HG02588 (cell line): Measurements from ENCODE around the gene BRD1.
"Not testable (repeated sequence)": the region's sequence is repeated elsewhere in the genome, so short reads cannot be mapped to it uniquely, and the experiment has no call there.

ENCODE experiments used
- ATAC-seq: cut with Tn5 transposase; IDR thresholded peaks from one replicate; pipeline ENCODE4 v1.9.1; 2021; ENCODE audit warnings: mild to moderate bottlenecking, moderate library complexity; ENCODE audit not compliant: unreplicated experiment

Gene BRD1

DNA sequence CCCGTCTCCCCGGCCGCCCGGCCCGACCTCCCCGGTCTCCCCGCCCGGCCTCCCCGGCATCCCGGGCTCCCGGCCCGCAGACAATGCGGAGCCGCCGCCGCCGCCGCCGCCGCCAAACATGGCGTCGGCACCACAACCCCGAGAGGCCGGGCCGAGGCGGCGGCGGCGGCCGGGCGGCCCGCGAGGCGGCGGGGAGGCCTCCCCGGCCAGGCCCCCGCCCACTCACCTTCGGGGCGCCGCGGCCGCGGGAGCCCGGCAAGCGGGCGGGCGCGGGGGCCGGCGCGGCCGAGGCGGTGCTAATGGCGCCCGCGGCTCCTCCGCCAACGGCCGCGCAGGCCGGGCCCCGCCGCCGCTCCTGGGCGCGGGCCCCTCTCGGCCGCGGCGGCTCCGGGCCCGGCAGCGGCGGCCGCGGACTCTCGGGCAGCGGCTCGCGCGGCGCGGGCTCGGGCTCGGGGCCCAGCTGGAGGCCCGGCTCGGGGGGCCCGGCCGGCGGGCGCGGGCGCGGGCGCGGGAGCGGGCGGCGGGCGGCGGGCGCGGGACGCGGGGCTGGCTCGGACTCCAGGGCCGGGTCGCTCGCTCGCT, 311 bp downstream of the BRD1 start:
- ATAC-seq, result peak; percentile 14

DNA sequence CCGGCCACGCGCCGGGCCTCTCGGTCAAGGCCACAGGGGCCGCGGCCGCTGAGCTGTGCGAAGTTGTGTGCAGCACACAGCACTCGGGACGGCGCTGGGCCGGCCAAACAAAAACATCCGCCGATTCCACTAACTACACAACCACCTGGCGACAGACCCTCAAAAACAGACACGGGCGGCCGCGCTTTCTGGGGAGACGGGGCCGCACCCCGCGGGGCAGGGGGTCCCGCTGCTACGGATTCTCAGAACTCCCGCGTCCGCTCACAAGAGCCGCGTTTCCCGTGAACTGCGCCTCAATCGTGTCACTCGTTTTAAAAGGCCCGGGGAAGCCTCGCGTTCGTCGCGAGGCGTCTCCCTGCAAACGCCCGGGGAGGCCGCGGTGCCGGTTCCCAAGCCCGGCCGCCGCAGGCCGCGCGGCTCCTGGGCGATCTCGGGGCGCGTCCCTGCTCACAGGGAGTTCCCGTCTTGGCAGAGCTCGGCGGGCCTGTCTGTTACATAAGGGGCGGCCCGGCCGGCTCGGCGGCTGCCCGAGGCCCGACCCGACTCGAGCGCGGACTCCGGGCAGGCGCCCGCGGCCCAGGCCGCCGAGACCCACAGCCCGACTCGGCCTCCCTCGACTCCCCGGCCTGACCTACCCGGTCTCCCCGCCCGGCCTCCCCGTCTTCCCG, 936 bp downstream of the BRD1 start:
- ATAC-seq, result peak; percentile 29

DNA sequence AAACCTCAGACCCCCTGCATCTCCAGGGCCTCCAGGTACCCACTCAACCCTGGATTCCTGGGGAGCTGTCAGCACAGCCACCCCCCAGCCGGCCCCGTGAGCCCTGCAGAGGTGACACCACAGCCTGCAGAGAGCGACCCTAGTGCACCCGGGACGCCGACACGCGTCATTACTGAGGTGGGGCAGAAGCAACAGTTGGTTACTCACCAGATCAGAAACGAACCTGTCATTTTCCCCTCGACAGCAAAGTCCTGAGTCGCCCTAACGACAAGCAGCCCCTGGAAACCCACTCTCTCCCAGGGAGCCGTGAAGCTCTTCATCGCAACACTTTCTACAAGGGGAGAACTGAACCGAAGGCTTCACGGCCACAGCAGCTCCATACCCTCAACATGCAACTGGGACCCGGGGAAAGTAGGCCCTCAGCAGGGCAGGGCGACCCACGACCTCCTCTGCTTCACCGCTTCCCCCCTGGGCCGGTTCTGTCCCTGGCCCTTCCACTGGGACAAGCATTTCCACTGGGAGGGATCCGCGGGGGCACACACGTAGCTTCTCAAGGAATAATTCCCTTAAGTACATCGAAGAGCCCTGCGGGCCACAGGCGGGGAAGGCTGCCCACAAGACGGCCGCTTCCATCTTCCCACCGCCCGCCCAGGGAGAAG, 1.6 kb downstream of the BRD1 start:
- no peak for ATAC-seq

- ATAC-seq, result no peak
These were observed 2.2 kb downstream of the BRD1 start for GRCh38 chr22:49825436-49825835.

GRCh38 chr22:49824936-49825335, 2.7 kb downstream of the BRD1 start:
- no peak for ATAC-seq

DNA sequence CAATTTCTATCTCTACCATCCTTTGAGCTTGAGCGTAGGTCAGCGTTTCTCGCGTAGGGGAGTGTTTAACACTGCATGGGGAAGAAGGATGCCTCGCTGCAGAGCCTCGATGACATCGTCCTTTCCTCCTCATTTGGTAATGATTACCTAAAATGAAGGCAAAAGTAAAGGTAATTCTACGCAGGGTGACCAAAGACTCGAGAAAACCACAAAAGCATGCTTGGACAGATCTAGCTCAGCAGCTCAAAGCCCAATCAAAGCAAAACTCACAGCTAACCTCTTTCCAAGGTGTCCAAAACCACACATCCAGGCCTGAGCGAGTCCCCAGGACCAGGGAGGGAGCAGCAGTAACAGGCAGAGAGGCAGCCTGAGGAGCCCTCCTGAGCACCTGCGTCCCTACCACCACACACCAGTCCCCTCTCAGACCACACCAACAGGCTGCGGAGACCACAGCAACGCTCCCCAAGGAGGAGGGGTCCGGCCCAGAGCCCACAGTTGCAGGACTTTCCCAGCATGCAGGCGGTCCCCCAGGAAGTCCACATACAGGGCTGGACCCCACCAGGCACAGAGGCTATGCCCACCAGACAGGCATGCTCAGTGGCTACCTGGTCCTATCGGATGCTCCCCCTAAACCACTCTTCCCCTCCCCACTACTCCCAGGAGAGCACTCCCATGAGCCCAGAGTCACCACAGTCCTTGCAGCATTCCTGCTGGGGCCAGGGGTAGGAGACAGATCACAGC, 3.3 kb downstream of the BRD1 start:
- ATAC-seq, result no peak

- no peak for ATAC-seq
These were observed 4.2 kb downstream of the BRD1 start for GRCh38 chr22:49823289-49824045.

- not testable (repeated sequence) for ATAC-seq
These were observed 5.9 kb downstream of the BRD1 start for GRCh38 chr22:49821741-49822140.

DNA sequence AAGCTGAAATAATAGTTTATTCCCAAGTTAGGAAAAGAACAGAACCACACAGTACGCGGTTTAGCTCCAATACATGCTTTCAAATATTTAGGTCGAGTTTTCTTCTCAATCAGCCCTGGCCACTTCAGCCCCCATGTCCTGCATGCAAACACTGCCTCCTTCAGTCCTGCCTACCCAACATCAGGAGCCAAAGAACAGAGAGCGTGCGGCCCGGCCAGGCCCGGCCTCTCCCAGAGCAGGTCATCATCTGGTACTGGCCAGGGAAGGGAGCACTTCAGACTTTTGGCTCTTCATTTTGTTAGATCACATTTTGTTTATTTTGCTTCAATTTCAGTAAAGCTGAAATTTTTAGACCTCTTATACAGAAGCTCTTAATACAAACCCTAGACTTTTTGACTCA, 6.7 kb downstream of the BRD1 start:
- no peak for ATAC-seq

DNA sequence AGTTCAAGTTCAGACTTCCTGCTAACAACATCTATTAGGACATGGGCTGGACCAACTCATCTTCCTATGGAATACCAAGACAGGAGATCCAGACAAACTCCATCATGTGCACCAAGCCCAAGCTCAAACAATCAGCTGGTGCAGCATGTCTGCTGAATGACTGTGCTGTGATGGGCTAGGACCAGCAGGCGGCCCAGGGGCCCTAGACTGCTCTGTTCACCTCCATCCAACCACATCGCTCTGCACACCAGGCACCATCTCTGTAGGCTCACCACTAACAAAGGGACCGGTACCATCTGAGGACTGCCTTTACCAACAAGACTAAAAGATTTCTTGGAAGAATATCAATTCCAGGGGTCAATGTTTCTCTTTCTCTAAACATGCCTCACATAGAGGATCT, 10.3 kb downstream of the BRD1 start:
- no peak for ATAC-seq

GRCh38 chr22:49815641-49816091, 12.0 kb downstream of the BRD1 start:
- ATAC-seq, result no peak

DNA sequence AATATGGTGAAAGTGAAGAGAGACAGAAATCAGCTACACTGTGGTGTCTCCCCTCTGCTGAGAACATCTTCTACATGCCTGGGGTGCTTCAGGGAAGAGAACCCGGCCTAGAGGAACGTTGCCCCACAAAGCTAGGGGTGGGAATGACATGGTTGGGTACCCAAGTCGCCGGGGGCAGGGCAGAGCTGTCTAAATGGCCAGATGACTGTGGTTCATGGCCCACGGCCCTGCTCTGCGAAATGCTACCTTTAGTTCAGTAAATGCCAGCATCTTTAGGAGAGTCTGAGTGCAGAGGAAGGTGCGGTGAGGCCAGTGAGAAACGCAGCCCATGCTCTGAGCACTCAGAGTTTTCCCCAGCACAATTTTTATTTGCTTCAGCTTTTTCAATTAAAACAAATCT, 12.8 kb downstream of the BRD1 start:
- no peak for ATAC-seq

DNA sequence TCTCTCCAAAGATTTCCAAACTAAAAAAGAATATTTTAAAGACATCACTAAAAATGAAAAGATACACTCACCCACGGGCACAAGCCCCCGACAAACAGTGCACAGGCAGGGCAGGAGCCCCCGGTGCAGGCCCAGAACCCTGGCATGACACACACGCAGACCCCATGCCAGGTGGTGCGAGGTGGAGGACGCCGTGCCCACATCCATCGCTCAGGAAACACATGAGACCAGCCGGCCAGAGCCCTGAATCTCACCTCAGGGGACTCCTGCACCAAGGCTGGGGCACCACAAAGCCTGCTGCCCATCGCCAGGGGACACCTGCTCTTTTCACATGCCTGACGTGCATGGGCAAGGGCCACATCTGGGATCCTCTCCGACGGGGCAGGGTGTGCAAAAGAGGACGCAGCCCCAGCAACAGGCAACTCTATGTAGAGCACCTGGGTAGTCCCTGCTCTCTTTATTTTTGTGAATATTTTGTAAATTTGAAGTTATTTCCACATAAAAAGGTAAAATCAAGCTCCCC, 13.4 kb downstream of the BRD1 start:
- ATAC-seq, result no peak

- no peak for ATAC-seq
These were observed 14.8 kb downstream of the BRD1 start for GRCh38 chr22:49812838-49813237.

GRCh38 chr22:49811020-49811791, 16.5 kb downstream of the BRD1 start:
- ATAC-seq, result no peak

- no peak for ATAC-seq
These were observed 17.2 kb downstream of the BRD1 start for GRCh38 chr22:49810363-49811019.

- no peak for ATAC-seq
These were observed 19.6 kb downstream of the BRD1 start for GRCh38 chr22:49807780-49808708.

DNA sequence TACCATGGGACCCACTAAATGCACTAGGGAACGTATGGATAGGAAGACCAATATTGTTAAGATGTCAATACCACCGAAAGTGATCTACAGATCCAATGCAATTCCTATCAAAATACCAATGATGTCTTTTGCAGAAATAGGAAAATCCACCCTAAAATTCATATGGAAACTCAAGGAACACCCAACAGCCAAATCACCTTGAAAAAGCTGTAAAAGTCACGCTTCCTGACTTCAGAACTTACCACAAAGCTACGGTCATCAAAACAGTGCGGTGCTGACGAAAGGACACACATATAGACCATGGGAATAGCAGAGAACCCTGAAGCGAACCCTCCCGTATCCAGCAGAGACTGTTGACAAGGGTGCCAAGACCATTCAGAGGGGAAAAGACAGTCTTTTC, 20.5 kb downstream of the BRD1 start:
- ATAC-seq, result no peak
